Thymus (tissue), 11 donors: ENCODE results near the gene PPRC1. TPM values are rescaled to one million over a fixed set of nuclear protein-coding genes. Genes with fewer than 3 reads are reported as not detected.
"Not testable (repeated sequence)": the region's sequence is repeated elsewhere in the genome, so short reads cannot be mapped to it uniquely, and the experiment has no call there.

ENCODE experiments used
- DNase-seq, 9 donors: peaks; one replicate each; pipeline ENCODE4 v3.0.0-alpha.2; 2013; ENCODE audit warnings: low spot score in 9 of 9, low read depth in 6 of 9, missing footprints in 1 of 9
- H3K27ac ChIP-seq, 2 donors: one replicate each; pipeline ENCODE4 v1.5.1; 2013; ENCODE audit warnings: control low read depth in 1 of 2, low read depth in 1 of 2, low read length in 1 of 2, mild to moderate bottlenecking in 1 of 2, moderate library complexity in 1 of 2
- H3K27me3 ChIP-seq, 2 donors: one replicate each; pipeline ENCODE4 v1.5.1; 2013; ENCODE audit warnings: low read length in 1 of 2; ENCODE audit not compliant: control insufficient read depth in 2 of 2, insufficient read depth in 1 of 2
- H3K36me3 ChIP-seq, 2 donors: one replicate each; pipeline ENCODE4 v1.5.1; 2013; ENCODE audit warnings: low read length in 1 of 2, mild to moderate bottlenecking in 1 of 2, moderate library complexity in 1 of 2; ENCODE audit not compliant: control insufficient read depth in 2 of 2, insufficient read depth in 2 of 2
- H3K4me1 ChIP-seq, 2 donors: one replicate each; pipeline ENCODE4 v1.5.1; 2013; ENCODE audit warnings: low read length in 2 of 2; ENCODE audit not compliant: control insufficient read depth in 2 of 2, insufficient read depth in 2 of 2
- H3K4me3 ChIP-seq, 2 donors: one replicate each; pipeline ENCODE4 v1.5.1; 2013; ENCODE audit warnings: low read length in 2 of 2, control low read depth in 1 of 2, mild to moderate bottlenecking in 1 of 2
- H3K9me3 ChIP-seq, 2 donors: one replicate each; pipeline ENCODE4 v1.5.1; 2013; ENCODE audit warnings: low read length in 1 of 2, mild to moderate bottlenecking in 1 of 2; ENCODE audit not compliant: control insufficient read depth in 2 of 2, insufficient read depth in 1 of 2
- WGBS: extraction: QIAGEN DNeasy Blood & Tissue Kit; methylation state at CpG from one replicate; pipeline ENCODE4 v1.1.7; 2013; 5-methylcytosine and 5-hydroxymethylcytosine counted together
- polyA plus RNA-seq: library from polyadenylated mRNA; stranded (reverse); fragments of 200-250 nt; gene quantifications from one replicate; pipeline ENCODE4 v1.2.3, GENCODE V29; 2013
- total RNA-seq: library from RNA; stranded (reverse); fragments of 120-200 nt; gene quantifications from one replicate; pipeline ENCODE4 v1.2.4, GENCODE V29; 2013
- donor health status: healthy.

Gene PPRC1
- total and polyA plus RNA-seq, 2 donors, result 7.6 to 19.3 TPM

GRCh38 chr10:102175415-102175814, 42.6 kb downstream of the PPRC1 start:
- H3K9me3 ChIP-seq, result no peaks in the 10 kb centered on the region
- DNase-seq, result no peak
- H3K27me3 ChIP-seq, result peaks cover 0 to 4% of the 10 kb centered on the region in 2 donors
- WGBS, result 85% methylated on average over 4 of the region's 4 CpGs
- H3K4me3 ChIP-seq, result no peak overlapping the region
- H3K4me1 ChIP-seq, result no peaks in the 10 kb centered on the region
- H3K36me3 ChIP-seq, result no peaks in the 10 kb centered on the region
- no peak overlapping the region for H3K27ac ChIP-seq

DNA sequence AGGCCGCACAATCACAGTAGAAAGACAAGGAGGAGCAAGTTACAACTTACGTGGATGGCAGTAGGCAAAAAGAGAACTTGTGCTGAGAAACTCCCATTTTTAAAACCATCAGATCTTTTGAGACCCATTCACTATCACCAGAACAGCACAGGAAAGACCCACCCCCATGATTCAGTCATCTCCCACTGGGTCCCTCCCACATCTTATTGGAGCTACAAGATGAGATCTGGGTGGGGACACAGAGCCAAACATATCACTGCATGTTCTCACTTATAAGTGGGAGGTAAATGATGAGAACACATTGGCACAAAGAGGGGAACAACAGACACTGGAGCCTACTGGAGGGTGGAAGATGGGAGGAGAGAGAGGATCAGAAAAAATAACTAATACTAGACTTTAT, 51.8 kb downstream of the PPRC1 start:
- no peak for DNase-seq
- WGBS, result 96% methylated on average over 2 of the region's 2 CpGs
- Histone ChIP-seq H3K4me3 (no peak overlapping the region), H3K36me3 (no peaks in the 10 kb centered on the region), H3K4me1 (peaks cover 0 to 5% of the 10 kb centered on the region in 2 donors), H3K27ac (no peak overlapping the region), H3K27me3 (no peaks in the 10 kb centered on the region), H3K9me3 (peaks cover 0 to 4% of the 10 kb centered on the region in 2 donors)

- no peaks in the 10 kb centered on the region for H3K36me3 ChIP-seq
- 86% methylated on average over 2 of the region's 2 CpGs for WGBS
- no peak overlapping the region for H3K27ac ChIP-seq
- no peaks in the 10 kb centered on the region for H3K27me3 ChIP-seq
- DNase-seq, result no peak
- H3K4me3 ChIP-seq, result no peak overlapping the region
- H3K9me3 ChIP-seq, result peaks cover 0 to 8% of the 10 kb centered on the region in 2 donors
- H3K4me1 ChIP-seq, result peaks cover 0 to 5% of the 10 kb centered on the region in 2 donors
Measured at GRCh38 chr10:102185272-102185671, 52.4 kb downstream of the PPRC1 start.

DNA sequence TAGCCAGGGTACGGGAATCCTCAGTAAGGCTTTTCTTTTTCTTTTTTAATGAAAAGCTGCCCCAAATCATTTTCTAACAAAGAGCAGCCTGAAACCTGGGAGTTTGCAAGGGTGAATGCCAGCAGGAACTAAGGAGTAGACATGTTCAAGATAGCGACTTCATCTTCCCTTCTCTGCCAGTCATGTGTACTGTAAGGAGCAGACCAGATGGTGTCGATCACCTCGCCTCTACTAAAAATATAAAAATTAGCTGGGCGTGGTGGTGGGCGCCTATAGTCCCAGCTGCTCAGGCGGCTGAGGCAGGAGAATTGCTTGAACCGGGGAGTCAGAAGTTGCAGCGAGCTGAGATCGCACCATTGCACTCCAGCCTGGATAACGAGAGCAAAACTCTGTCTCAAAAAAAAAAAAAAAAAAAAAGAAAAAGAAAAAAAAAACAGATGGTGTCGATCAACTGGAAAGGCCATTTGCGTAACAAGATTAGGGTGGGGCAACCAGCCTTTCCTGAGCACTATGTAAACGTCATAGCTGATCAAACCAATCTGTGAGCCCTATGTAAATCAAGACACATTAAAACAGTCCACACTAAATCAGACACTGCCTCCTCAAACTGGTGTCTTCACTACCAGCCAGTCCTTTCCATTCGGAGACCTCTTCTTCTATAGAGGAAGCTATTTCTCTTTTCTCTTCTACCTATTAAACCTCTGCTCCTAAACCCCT, 53.1 kb downstream of the PPRC1 start:
- H3K27ac ChIP-seq, result no peak overlapping the region
- peaks cover 0 to 14% of the 10 kb centered on the region in 2 donors for H3K9me3 ChIP-seq
- H3K27me3 ChIP-seq, result no peaks in the 10 kb centered on the region
- WGBS, result 95% methylated on average over 15 of the region's 15 CpGs
- H3K4me1 ChIP-seq, result peaks cover 0 to 5% of the 10 kb centered on the region in 2 donors
- no peaks in the 10 kb centered on the region for H3K36me3 ChIP-seq
- no peak overlapping the region for H3K4me3 ChIP-seq
- no peak for DNase-seq

- peaks cover 2 to 28% of the 10 kb centered on the region in 2 donors for H3K9me3 ChIP-seq
- H3K27ac ChIP-seq, result no peak overlapping the region
- no peaks in the 10 kb centered on the region for H3K36me3 ChIP-seq
- H3K4me3 ChIP-seq, result no peak overlapping the region
- 92% methylated on average over 3 of the region's 3 CpGs for WGBS
- DNase-seq, result no peak
- H3K4me1 ChIP-seq, result peaks cover 0 to 5% of the 10 kb centered on the region in 2 donors
- H3K27me3 ChIP-seq, result no peaks in the 10 kb centered on the region
Measured at GRCh38 chr10:102188298-102188940, 55.6 kb downstream of the PPRC1 start.

- H3K27ac ChIP-seq, H3K4me3 ChIP-seq: not testable (repeated sequence)
- peak in 1 of 9 donors; percentile 15 for DNase-seq
Measured at GRCh38 chr10:102188941-102189898, 56.4 kb downstream of the PPRC1 start.

GRCh38 chr10:102191956-102192355, 59.1 kb downstream of the PPRC1 start:
- H3K4me1 ChIP-seq, result peaks cover 0 to 5% of the 10 kb centered on the region in 2 donors
- 89% methylated on average over 7 of the region's 7 CpGs for WGBS
- H3K27me3 ChIP-seq, result no peaks in the 10 kb centered on the region
- H3K27ac ChIP-seq, result no peak overlapping the region
- peaks cover 2 to 24% of the 10 kb centered on the region in 2 donors for H3K9me3 ChIP-seq
- no peaks in the 10 kb centered on the region for H3K36me3 ChIP-seq
- H3K4me3 ChIP-seq, result no peak overlapping the region
- DNase-seq, result no peak

More at GRCh38 chr10:102188941-102189898, 56.4 kb downstream of the PPRC1 start:
- not testable (repeated sequence) for H3K4me1 ChIP-seq, H3K27me3 ChIP-seq, H3K36me3 ChIP-seq
- 85% methylated on average over 7 of the region's 7 CpGs for WGBS
- peaks cover 2 to 28% of the 10 kb centered on the region in 2 donors for H3K9me3 ChIP-seq

DNA sequence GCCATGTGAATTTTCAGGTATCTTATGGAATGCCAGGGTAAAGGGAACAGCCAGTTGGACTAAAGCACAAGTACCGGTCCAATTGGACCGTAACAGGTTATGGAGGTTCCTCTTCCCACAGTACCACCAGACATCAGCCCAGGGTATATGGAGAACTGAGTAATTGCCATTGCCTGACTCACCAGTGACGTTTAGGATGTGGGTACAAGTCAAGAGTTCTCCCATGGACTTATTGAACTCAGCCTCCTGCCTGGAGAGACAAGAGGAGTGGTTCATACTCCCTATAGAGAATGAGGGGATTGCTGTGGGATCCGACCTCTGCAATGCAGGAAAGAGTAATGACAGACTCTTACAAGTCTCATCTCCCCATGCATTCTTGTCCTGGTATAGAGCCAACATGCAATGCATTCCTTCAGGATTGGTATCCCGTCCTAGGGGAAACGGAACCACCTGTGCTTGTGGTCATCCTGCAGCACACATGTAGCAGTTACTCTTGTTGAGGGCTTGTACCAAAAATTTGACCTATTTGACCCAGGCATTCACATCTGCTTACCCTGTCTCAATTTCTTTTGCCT, 62.5 kb downstream of the PPRC1 start:
- Histone ChIP-seq H3K4me3 (no peak overlapping the region), H3K27ac (no peak overlapping the region), H3K27me3 (no peaks in the 10 kb centered on the region), H3K36me3 (no peaks in the 10 kb centered on the region), H3K4me1 (no peaks in the 10 kb centered on the region), H3K9me3 (peaks cover 2 to 19% of the 10 kb centered on the region in 2 donors)
- DNase-seq, result no peak
- WGBS, result 88% methylated on average over 6 of the region's 6 CpGs
